Left ventricle myocardium inferior (tissue), 1 donor: Measurements from ENCODE around the gene INPP4B. TPM values are rescaled to one million over a fixed set of nuclear protein-coding genes. Genes with fewer than 3 reads are reported as not detected.

Experiments
- DNase-seq: peaks from one replicate; pipeline ENCODE4 v3.0.0-alpha.2; 2020
- H3K27ac ChIP-seq: fragments of 200-600 bp; replicated peaks from 2 replicates; pipeline ENCODE4 v1.8.0; 2021
- H3K27me3 ChIP-seq: fragments of 200-600 bp; 2 replicates; pipeline ENCODE4 v1.8.0; 2021; ENCODE audit warnings: low read depth
- H3K36me3 ChIP-seq: fragments of 200-600 bp; 2 replicates; pipeline ENCODE4 v1.8.0; 2021
- H3K4me1 ChIP-seq: fragments of 200-600 bp; 2 replicates; pipeline ENCODE4 v1.8.0; 2021
- H3K4me3 ChIP-seq: fragments of 200-600 bp; 2 replicates; pipeline ENCODE4 v1.8.0; 2021; ENCODE audit warnings: mild to moderate bottlenecking, moderate library complexity
- H3K9me3 ChIP-seq: fragments of 200-600 bp; replicated peaks from 2 replicates; pipeline ENCODE4 v1.8.0; 2021
- CTCF ChIP-seq: fragments of 200-600 bp; IDR thresholded peaks from 2 replicates; pipeline ENCODE4 v1.8.0; 2021; ENCODE audit warnings: antibody characterized with exemption, mild to moderate bottlenecking, borderline replicate concordance
- intact Hi-C: fragments of 100-400 bp; cut with micrococcal nuclease; formaldehyde crosslinking; loops from one replicate; pipeline ENCODE4 v1.11.0; 2022
- total RNA-seq: library from RNA; stranded (reverse); fragmentation: NEBNext Ultra II Directional; extraction: Animal tissue kit (Norgen Biotek cat#: 25700); gene quantifications from one replicate; pipeline ENCODE4 v1.2.1, GENCODE V29; 2021
- donor health status: DM: no; HTN: yes; CAD: no; lungs with severe emphysema.

The INPP4B gene
- total RNA-seq, 1 donor from 2014 or later, result 61.1 TPM

GRCh38 chr4:142549726-142550463 is 296.2 kb downstream of the INPP4B start:
- no peak for TF ChIP-seq CTCF
- DNase-seq, result no peak
- intact Hi-C loops, result no loop called here
- Histone ChIP-seq H3K27ac (no peak overlapping the region), H3K9me3 (no peaks in the 10 kb centered on the region), H3K36me3 (no peaks in the 10 kb centered on the region), H3K27me3 (no peaks in the 10 kb centered on the region), H3K4me1 (peaks cover 14% of the 10 kb centered on the region), H3K4me3 (no peak overlapping the region)

- Histone ChIP-seq H3K4me1 (peaks cover 14% of the 10 kb centered on the region), H3K4me3 (no peak overlapping the region), H3K27me3 (no peaks in the 10 kb centered on the region), H3K36me3 (no peaks in the 10 kb centered on the region), H3K27ac (no peak overlapping the region), H3K9me3 (no peaks in the 10 kb centered on the region)
- intact Hi-C loops, result no loop called here
- TF ChIP-seq CTCF, result no peak
- DNase-seq, result no peak
Measured at GRCh38 chr4:142549248-142549647, 296.9 kb downstream of the INPP4B start.

GRCh38 chr4:142548491-142548890 is 297.6 kb downstream of the INPP4B start:
- no peak overlapping the region for H3K4me3 ChIP-seq
- H3K27me3 ChIP-seq, result no peaks in the 10 kb centered on the region
- no peak for TF ChIP-seq CTCF
- peaks cover 14% of the 10 kb centered on the region for H3K4me1 ChIP-seq
- H3K27ac ChIP-seq, result no peak overlapping the region
- H3K36me3 ChIP-seq, result no peaks in the 10 kb centered on the region
- intact Hi-C loops, result no loop called here
- H3K9me3 ChIP-seq, result no peaks in the 10 kb centered on the region
- DNase-seq, result no peak

GRCh38 chr4:142547974-142548373 is 298.1 kb downstream of the INPP4B start:
- no peak for TF ChIP-seq CTCF
- intact Hi-C loops, result no loop called here

GRCh38 chr4:142544594-142544993 is 301.5 kb downstream of the INPP4B start:
- Histone ChIP-seq H3K4me1 (peaks cover 9% of the 10 kb centered on the region), H3K27ac (no peak overlapping the region), H3K27me3 (no peaks in the 10 kb centered on the region), H3K9me3 (no peaks in the 10 kb centered on the region), H3K4me3 (no peak overlapping the region), H3K36me3 (no peaks in the 10 kb centered on the region)
- no peak for TF ChIP-seq CTCF
- intact Hi-C loops, result no loop called here
- DNase-seq, result no peak

More at GRCh38 chr4:142547974-142548373, 298.1 kb downstream of the INPP4B start:
- no peak overlapping the region for H3K27ac ChIP-seq
- no peak for DNase-seq
- no peaks in the 10 kb centered on the region for H3K9me3 ChIP-seq
- H3K27me3 ChIP-seq, result no peaks in the 10 kb centered on the region
- H3K4me1 ChIP-seq, result peaks cover 14% of the 10 kb centered on the region
- no peaks in the 10 kb centered on the region for H3K36me3 ChIP-seq
- no peak overlapping the region for H3K4me3 ChIP-seq
